GM12878 (cell line): ENCODE measurements around the gene PITRM1. TPM values are rescaled to one million over a fixed set of nuclear protein-coding genes. Genes with fewer than 3 reads are reported as not detected.

Source experiments
- ATAC-seq: fragments of 200-7000 bp; cut with Tn5 transposase; 3 replicates; pipeline ENCODE4 v1.9.1; 2020; ENCODE audit warnings: mild to moderate bottlenecking, moderate library complexity
- BruUV-seq: library from RNA; stranded (reverse); fragments of 400-500 nt; replicated peaks from 2 replicates; lab custom pipeline; 2021; lab: Mats Ljungman, UMichigan
- CTCF ChIA-PET: fragments of 300-600 bp; sonication (Branson Sonifier 250); formaldehyde crosslinking; extraction: SDS; loops from one replicate; lab custom pipeline; 2021; ENCODE audit warnings: inconsistent platforms; lab: Yijun Ruan, JAX
- POLR2A ChIA-PET: fragments of 350-600 bp; formaldehyde crosslinking; extraction: SDS; loops from one replicate; lab custom pipeline; 2021; ENCODE audit warnings: inconsistent platforms; lab: Charles Lee
- RAD21 ChIA-PET: fragments of 300-600 bp; sonication (Branson Sonifier 250); formaldehyde crosslinking; loops from one replicate; lab custom pipeline; 2023; ENCODE audit warnings: antibody characterized with exemption; ENCODE audit not compliant: unreplicated experiment; lab: Charles Lee
- SMC1A ChIA-PET: fragments of 300-600 bp; sonication (Branson Sonifier 250); formaldehyde crosslinking; loops from one replicate; lab custom pipeline; 2023; ENCODE audit not compliant: unreplicated experiment, uncharacterized antibody; lab: Charles Lee
- DNase-seq: peaks from one replicate; pipeline ENCODE4 v3.0.0-alpha.2; 2011; ENCODE audit warnings: low read depth, low spot score
- FAIRE-seq: peaks from 3 replicates; lab custom pipeline; 2011; peaks lifted over from hg19 to GRCh38; lab: Jason Lieb, UNC
- H2AFZ ChIP-seq: 2 replicates; pipeline ENCODE4 v1.6.0; 2011; ENCODE audit warnings: low read depth, low read length, control low read depth; ENCODE audit not compliant: control insufficient read depth
- H3K27ac ChIP-seq: 2 replicates; pipeline ENCODE4 v1.5.1; 2011; ENCODE audit warnings: control low read depth; ENCODE audit not compliant: control insufficient read depth, insufficient read depth
- H3K27me3 ChIP-seq, 2 experiments: replicated peaks in 1 of 2; 2 replicates each; pipeline versions ENCODE4 v1.6.0 to v1.6.1; 2011; ENCODE audit warnings: low read length in 1 of 2; ENCODE audit not compliant: control insufficient read depth in 2 of 2, insufficient read depth in 2 of 2
- H3K36me3 ChIP-seq, 2 experiments: 2 replicates each; pipeline ENCODE4 v1.5.1; 2011; ENCODE audit warnings: low read length in 1 of 2; ENCODE audit not compliant: control insufficient read depth in 2 of 2, insufficient read depth in 2 of 2
- H3K4me1 ChIP-seq: 2 replicates; pipeline ENCODE4 v1.6.1; 2011; ENCODE audit warnings: mild to moderate bottlenecking, low read length, moderate library complexity, mixed read lengths; ENCODE audit not compliant: control insufficient read depth, insufficient read depth
- H3K4me2 ChIP-seq: 2 replicates; pipeline ENCODE4 v1.6.0; 2011; ENCODE audit warnings: control low read depth; ENCODE audit not compliant: control insufficient read depth, insufficient read depth
- H3K4me3 ChIP-seq: fragments of 200-600 bp; sonication (generic); 2 replicates; pipeline ENCODE4 v1.5.1; 2016
- H3K79me2 ChIP-seq: 2 replicates; pipeline ENCODE4 v1.6.0; 2011; ENCODE audit warnings: low read length; ENCODE audit not compliant: control insufficient read depth, insufficient read depth
- H3K9ac ChIP-seq: 2 replicates; pipeline ENCODE4 v1.8.0; 2011; ENCODE audit warnings: low read length, control low read depth, mixed read lengths; ENCODE audit not compliant: control insufficient read depth, insufficient read depth
- H3K9me3 ChIP-seq: replicated peaks from 3 replicates; pipeline ENCODE4 v1.5.1; 2011; ENCODE audit warnings: mild to moderate bottlenecking, low read length; ENCODE audit not compliant: control insufficient read depth, insufficient read depth
- H4K20me1 ChIP-seq: 2 replicates; pipeline ENCODE4 v1.6.0; 2011; ENCODE audit not compliant: control insufficient read depth, insufficient read depth
- CBX5 ChIP-seq: sonication (generic); IDR thresholded peaks from 2 replicates; pipeline ENCODE4 v1.6.1; 2016; ENCODE audit warnings: low read depth, moderate library complexity, mild to moderate bottlenecking, inconsistent platforms
- CEBPB ChIP-seq, 2 experiments: fragments of 150-350 bp in 1 of 2; IDR thresholded peaks; 2 replicates each; pipeline ENCODE4 v1.6.1; 2012 to 2014; ENCODE audit warnings: low read depth in 2 of 2, low read length in 2 of 2, borderline replicate concordance in 1 of 2, inconsistent platforms in 1 of 2
- HCFC1 ChIP-seq: fragments of 150-350 bp; IDR thresholded peaks from 2 replicates; pipeline ENCODE4 v1.6.1; 2014; ENCODE audit warnings: low read length
- JUNB ChIP-seq: IDR thresholded peaks from 2 replicates; pipeline ENCODE4 v1.6.1; 2016; ENCODE audit warnings: antibody characterized with exemption, mild to moderate bottlenecking
- JUND ChIP-seq: IDR thresholded peaks from 2 replicates; pipeline ENCODE4 v1.6.1; 2012; ENCODE audit warnings: low read depth, mild to moderate bottlenecking, low read length, improper control_type of control experiment, moderate library complexity
- KAT2A ChIP-seq: conservative IDR thresholded peaks from 2 replicates; pipeline ENCODE4 v1.6.1; 2011; ENCODE audit warnings: low read depth, low read length; ENCODE audit not compliant: control insufficient read depth
- MXI1 ChIP-seq: fragments of 150-350 bp; IDR thresholded peaks from 2 replicates; pipeline ENCODE4 v1.6.1; 2011; ENCODE audit warnings: low read depth, mild to moderate bottlenecking, inconsistent platforms, low read length, improper control_type of control experiment
- MYC ChIP-seq: IDR thresholded peaks from 2 replicates; pipeline ENCODE4 v1.6.1; 2011; ENCODE audit warnings: mild to moderate bottlenecking, low read length, moderate library complexity, inconsistent platforms; ENCODE audit not compliant: insufficient read depth, insufficient replicate concordance, insufficient read length, severe bottlenecking
- POLR2A ChIP-seq: IDR thresholded peaks from 2 replicates; pipeline ENCODE4 v1.6.1; 2011; ENCODE audit warnings: low read depth, mild to moderate bottlenecking, low read length
- POLR2AphosphoS2 ChIP-seq: IDR thresholded peaks from 2 replicates; pipeline ENCODE4 v1.6.1; 2011; ENCODE audit warnings: low read depth, mild to moderate bottlenecking, low read length, improper control_type of control experiment, moderate library complexity
- TAF1 ChIP-seq: IDR thresholded peaks from 2 replicates; pipeline ENCODE4 v1.6.1; 2011; ENCODE audit warnings: mild to moderate bottlenecking, low read depth, low read length, borderline replicate concordance
- TARDBP ChIP-seq: IDR thresholded peaks from 2 replicates; pipeline ENCODE4 v1.6.1; 2016; ENCODE audit warnings: borderline replicate concordance
- TCF7 ChIP-seq: IDR thresholded peaks from 2 replicates; pipeline ENCODE4 v1.6.1; 2014; ENCODE audit warnings: antibody characterized with exemption, borderline replicate concordance
- ZBED1 ChIP-seq: IDR thresholded peaks from 2 replicates; pipeline ENCODE4 v1.6.1; 2016; ENCODE audit warnings: borderline replicate concordance
- ZNF207 ChIP-seq: fragments of 450-650 bp; IDR thresholded peaks from 2 replicates; pipeline ENCODE4 v1.6.1; 2014; ENCODE audit warnings: antibody characterized with exemption, mild to moderate bottlenecking, borderline replicate concordance
- ZNF622 ChIP-seq: fragments of 450-650 bp; IDR thresholded peaks from 2 replicates; pipeline ENCODE4 v1.6.1; 2017; ENCODE audit warnings: mild to moderate bottlenecking, inconsistent platforms
- WGBS: methylation state at CpG from one replicate; pipeline ENCODE4 v1.1.6; 2016; ENCODE audit warnings: low lambda C conversion rate; ENCODE audit not compliant: insufficient replicate concordance, insufficient coverage; ENCODE audit errors: missing lambda C conversion rate; 5-methylcytosine and 5-hydroxymethylcytosine counted together
- in situ Hi-C: fragments of 300-500 bp; cut with MboI; formaldehyde crosslinking; loops from 9 replicates; pipeline ENCODE4 v1.14.3; 2018; ENCODE audit warnings: mixed read lengths
- intact Hi-C: fragments of 100-400 bp; cut with micrococcal nuclease; formaldehyde crosslinking; loops from one replicate; pipeline ENCODE4 v1.14.2; 2022; ENCODE audit not compliant: unreplicated experiment
- polyA plus RNA-seq, 11 experiments: library from polyadenylated mRNA; depleted of rRNA in 4 of 11; unstranded in 6 of 11; stranded (reverse) in 5 of 11; fragments of >200 nt; fragmentation: Nextera tagmentation in 4 of 11; fragmentation: Illumina TruSeq in 1 of 11; extraction: Ambion mirVana in 4 of 11; extraction: Trizol in 1 of 11; gene quantifications; 1 replicate in 1 of 11; 2 replicates in 10 of 11; pipeline versions ENCODE4 v1.2.1 to v1.2.3, GENCODE V29; 2011 to 2016; ENCODE audit warnings: inconsistent platforms in 2 of 11, missing spikeins in 2 of 11, low read depth in 1 of 11
- total RNA-seq, 4 experiments: library from RNA; depleted of rRNA in 3 of 4; stranded (reverse); fragments of >200 nt in 3 of 4; fragmentation: Illumina TruSeq in 1 of 4; extraction: Trizol in 1 of 4; gene quantifications; 2 replicates each; pipeline versions ENCODE4 v1.2.1 to v1.2.3, GENCODE V29; 2013 to 2021

The PITRM1 gene
- total and polyA plus RNA-seq, 10 of the 15 experiments (the other 5 are each of a cell fraction or from before 2014, with no cell fraction given): 15.5 to 53.0 (median 45.0) TPM

DNA sequence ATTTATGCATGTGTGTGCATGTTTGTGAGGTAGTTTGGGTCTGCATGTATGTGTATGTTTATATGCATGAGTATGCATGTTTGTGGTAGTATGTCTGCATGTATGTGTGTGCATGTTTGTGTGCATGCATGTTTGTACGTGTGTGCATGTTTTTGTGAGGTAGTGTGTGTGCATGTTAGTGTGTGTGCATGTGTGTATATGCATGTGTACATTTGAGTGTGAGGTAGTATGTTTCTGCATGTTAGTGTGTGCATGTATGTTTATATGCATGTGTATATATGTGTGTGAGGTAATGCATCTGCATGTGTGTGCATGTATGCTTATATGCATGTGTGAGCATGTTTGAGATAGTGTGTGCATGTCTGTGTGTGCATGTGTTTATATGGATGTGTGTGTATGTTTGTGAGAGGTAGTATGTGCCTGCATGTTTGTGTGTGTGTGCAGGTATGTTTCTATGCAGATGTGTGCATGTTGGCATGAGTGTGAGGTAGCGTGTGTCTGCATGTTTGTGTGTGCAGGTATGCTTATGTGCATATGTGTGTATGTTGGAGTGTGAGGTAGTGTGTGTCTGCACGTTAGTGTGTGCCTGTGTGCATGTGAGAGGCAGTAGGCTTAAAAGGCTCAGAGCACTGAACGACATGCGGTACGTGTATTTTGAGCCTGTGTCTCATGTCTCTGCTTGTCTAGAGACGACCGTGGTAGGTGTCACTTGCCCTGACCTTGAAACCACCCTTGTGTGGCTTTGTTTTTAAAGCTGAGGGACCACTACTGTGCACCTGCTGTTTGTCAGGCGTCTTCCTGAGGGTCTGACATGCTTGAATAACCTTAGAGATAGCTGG, 61.6 kb downstream of the PITRM1 start:
- Histone ChIP-seq H3K9me3 (no peaks in the 10 kb centered on the region), H4K20me1 (no peaks in the 10 kb centered on the region), H3K36me3 (peaks cover 42 to 47% of the 10 kb centered on the region in 2 experiments), H3K9ac (no peak overlapping the region), H3K4me3 (no peak overlapping the region), H3K79me2 (no peaks in the 10 kb centered on the region), H3K27ac (no peak overlapping the region), H3K27me3 (no peaks in the 10 kb centered on the region), H3K4me1 (no peaks in the 10 kb centered on the region), H3K4me2 (no peak overlapping the region), H2AFZ (no peak overlapping the region)
- in situ Hi-C loops (no loop called here), intact Hi-C loops (no loop called here)
- ATAC-seq: no peak
- CTCF ChIA-PET: no interaction called here
- BruUV-seq: no TSS peak
- 80% methylated on average over 9 of the region's 9 CpGs for WGBS
- TF ChIP-seq POLR2AphosphoS2 (0 out of 2 replicates have a peak, but pooled peaks have one; percentile 37), POLR2A (0 out of 2 replicates have a peak, but pooled peaks have one; percentile 19), MYC (no peak)
- no peak for DNase-seq
- RAD21 ChIA-PET: no interaction called here
- SMC1A ChIA-PET: no interaction called here
- no peak for FAIRE-seq
- POLR2A ChIA-PET: no interaction called here

- Histone ChIP-seq H3K27me3 (no peaks in the 10 kb centered on the region), H4K20me1 (no peaks in the 10 kb centered on the region), H3K79me2 (no peaks in the 10 kb centered on the region), H3K4me1 (no peaks in the 10 kb centered on the region), H3K4me2 (no peak overlapping the region), H3K36me3 (peaks cover 43 to 45% of the 10 kb centered on the region in 2 experiments), H2AFZ (no peak overlapping the region), H3K4me3 (no peak overlapping the region), H3K9ac (no peak overlapping the region), H3K9me3 (no peaks in the 10 kb centered on the region), H3K27ac (no peak overlapping the region)
- ChIA-PET POLR2A (no interaction called here), CTCF (no interaction called here), SMC1A (no interaction called here), RAD21 (no interaction called here)
- in situ Hi-C loops: no loop called here
- ATAC-seq: no peak
- 95% methylated on average over 12 of the region's 12 CpGs for WGBS
- no peak for DNase-seq
- BruUV-seq: no TSS peak
- intact Hi-C loops: no loop called here
- no peak for FAIRE-seq
- TF ChIP-seq ZNF622 (no peak), TAF1 (no peak), JUND (no peak), ZNF207 (no peak), JUNB (no peak), HCFC1 (no peak), TCF7 (no peak), CBX5 (no peak), MYC (no peak), MXI1 (no peak), ZBED1 (no peak), KAT2A (no peak), TARDBP (no peak), CEBPB (IDR thresholded peaks at IDR 0.05; ENCODE audit: borderline replicate concordance in 1 of 2, low read depth in 2 of 2, low read length in 2 of 2) (no peak)
These were observed 62.9 kb downstream of the PITRM1 start for GRCh38 chr10:3109633-3110032.
